Spleen (tissue), 11 donors: ENCODE results near the gene CMTM4. TPM values are rescaled to one million over a fixed set of nuclear protein-coding genes. Genes with fewer than 3 reads are reported as not detected.

Source experiments
- DNase-seq: peaks from one replicate; pipeline ENCODE4 v3.0.0-alpha.2; 2020
- H3K27ac ChIP-seq, 8 donors: fragments of 200-600 bp; sonication (generic) in 7 of 8; 1 replicate in 4 of 8; 2 replicates in 4 of 8; pipeline versions ENCODE4 v1.5.0 to v1.8.0; 2016 to 2021; ENCODE audit warnings: inconsistent platforms in 4 of 8, mild to moderate bottlenecking in 4 of 8, moderate library complexity in 1 of 8
- H3K27me3 ChIP-seq, 7 donors: fragments of 200-600 bp; sonication (generic) in 6 of 7; replicated peaks in 1 of 7; 1 replicate in 4 of 7; 2 replicates in 3 of 7; pipeline versions ENCODE4 v1.5.0 to v1.8.0; 2016 to 2021; ENCODE audit warnings: inconsistent platforms in 3 of 7, mild to moderate bottlenecking in 1 of 7
- H3K36me3 ChIP-seq, 6 donors: fragments of 200-600 bp; sonication (generic) in 5 of 6; 1 replicate in 4 of 6; 2 replicates in 2 of 6; pipeline versions ENCODE4 v1.5.0 to v1.8.0; 2016 to 2021; ENCODE audit warnings: inconsistent platforms in 2 of 6
- H3K4me1 ChIP-seq, 6 donors: fragments of 200-600 bp; sonication (generic) in 5 of 6; 1 replicate in 3 of 6; 2 replicates in 3 of 6; pipeline versions ENCODE4 v1.5.0 to v1.8.0; 2016 to 2021; ENCODE audit warnings: inconsistent platforms in 3 of 6
- H3K4me3 ChIP-seq, 8 donors: fragments of 200-600 bp; sonication (generic) in 7 of 8; 1 replicate in 4 of 8; 2 replicates in 4 of 8; pipeline versions ENCODE4 v1.5.0 to v1.8.0; 2016 to 2021; ENCODE audit warnings: inconsistent platforms in 4 of 8, mild to moderate bottlenecking in 4 of 8, moderate library complexity in 2 of 8
- H3K9me3 ChIP-seq, 8 donors: fragments of 200-600 bp; sonication (generic) in 7 of 8; 1 replicate in 4 of 8; 2 replicates in 4 of 8; pipeline versions ENCODE4 v1.5.0 to v1.8.0; 2016 to 2021; ENCODE audit warnings: inconsistent platforms in 4 of 8
- CTCF ChIP-seq, 11 experiments: fragments of 200-600 bp in 7 of 11; fragments of 450-650 bp in 4 of 11; sonication (generic) in 4 of 11; IDR thresholded peaks in 8 of 11; conservative IDR thresholded peaks in 3 of 11; 1 replicate in 7 of 11; 2 replicates in 4 of 11; pipeline versions ENCODE4 v1.4.0 to v1.8.0; 2016 to 2021; ENCODE audit warnings: antibody characterized with exemption in 11 of 11, inconsistent platforms in 4 of 11, mild to moderate bottlenecking in 1 of 11
- POLR2A ChIP-seq, 3 donors: fragments of 450-650 bp; IDR thresholded peaks; one replicate each; pipeline ENCODE4 v1.5.1; 2017; ENCODE audit warnings: antibody characterized with exemption in 3 of 3, mild to moderate bottlenecking in 1 of 3
- POLR2AphosphoS5 ChIP-seq, 3 donors: sonication (generic); formaldehyde crosslinking; IDR thresholded peaks; one replicate each; pipeline ENCODE4 v1.5.1; 2017; ENCODE audit warnings: antibody characterized with exemption in 3 of 3
- WGBS, 5 donors: extraction: QIAGEN DNeasy Blood & Tissue Kit in 3 of 5; methylation state at CpG; one replicate each; pipeline versions ENCODE4 v1.1.5 to v1.1.7; 2013 to 2018; 5-methylcytosine and 5-hydroxymethylcytosine counted together
- intact Hi-C: fragments of 100-400 bp; cut with DNase I; formaldehyde crosslinking; loops from one replicate; pipeline ENCODE4 v1.15.0; 2023; ENCODE audit warnings: low total_unique reads
- polyA plus RNA-seq, 3 donors: library from polyadenylated mRNA; stranded (reverse); fragments of 200-250 nt; gene quantifications; one replicate each; pipeline ENCODE4 v1.2.1, GENCODE V29; 2013
- total RNA-seq, 7 donors: library from RNA; depleted of rRNA in 3 of 7; stranded (reverse); fragments of >200 nt in 3 of 7; fragmentation: NEBNext Ultra II Directional in 4 of 7; extraction: Animal tissue kit (Norgen Biotek cat#: 25700) in 4 of 7; gene quantifications; one replicate each; pipeline versions ENCODE4 v1.1.0 to v1.2.1, GENCODE V29; 2016 to 2021
- donor health status: healthy with polysubstance abuse.
- donor health status: DM: no; HTN: no; CAD: no; lungs with moderate emphysema.
- donor health status: DM: no; HTN: no; CAD: no.
- donor health status: Bipolar disorder and iron deficiency.
- donor health status: healthy.
- donor health status: DM: no; HTN: no; CAD: no.
- donor health status: DM: yes; HTN: yes; CAD: no.

The CMTM4 gene
- total and polyA plus RNA-seq, 10 donors: 0.70 to 10.2 (median 5.7) TPM

GRCh38 chr16:66714062-66714461 lies 17.5 kb upstream of the CMTM4 start:
- intact Hi-C loops: no loop called here
- no peak for DNase-seq
- Histone ChIP-seq H3K4me1 (peaks cover 0 to 13% (median 0%) of the 10 kb centered on the region in 6 donors), H3K9me3 (peaks cover 0 to 9% (median 0%) of the 10 kb centered on the region in 8 donors), H3K36me3 (peaks cover 0 to 15% (median 2%) of the 10 kb centered on the region in 6 donors), H3K4me3 (no peak overlapping the region), H3K27ac (no peak overlapping the region), H3K27me3 (no peaks in the 10 kb centered on the region)
- TF ChIP-seq CTCF (IDR thresholded peaks at IDR 0.05 in 8 of 11, conservative IDR thresholded peaks at IDR 0.05 in 3 of 11) (no peak), POLR2AphosphoS5 (IDR thresholded peaks at IDR 0.05) (no peak), POLR2A (IDR thresholded peaks at IDR 0.05) (no peak)
- WGBS, 5 donors: 89 to 96% (median 94%) methylated on average over 6 of the region's 6 CpGs

- peaks cover 0 to 13% (median 0%) of the 10 kb centered on the region in 6 donors for H3K4me1 ChIP-seq
- intact Hi-C loops: no loop called here
- H3K27ac ChIP-seq: no peak overlapping the region
- 39 to 71% (median 65%) methylated on average over 2 of the region's 2 CpGs for WGBS, 5 donors
- peaks cover 0 to 6% (median 0%) of the 10 kb centered on the region in 6 donors for H3K36me3 ChIP-seq
- no peaks in the 10 kb centered on the region for H3K27me3 ChIP-seq
- DNase-seq: no peak
- no peak for TF ChIP-seq POLR2A (IDR thresholded peaks at IDR 0.05)
- no peak for TF ChIP-seq POLR2AphosphoS5 (IDR thresholded peaks at IDR 0.05)
- no peak for TF ChIP-seq CTCF (IDR thresholded peaks at IDR 0.05 in 8 of 11, conservative IDR thresholded peaks at IDR 0.05 in 3 of 11)
- H3K9me3 ChIP-seq: peaks cover 0 to 9% (median 0%) of the 10 kb centered on the region in 8 donors
- no peak overlapping the region for H3K4me3 ChIP-seq
These were observed 16.5 kb upstream of the CMTM4 start for GRCh38 chr16:66713076-66713475.

DNA sequence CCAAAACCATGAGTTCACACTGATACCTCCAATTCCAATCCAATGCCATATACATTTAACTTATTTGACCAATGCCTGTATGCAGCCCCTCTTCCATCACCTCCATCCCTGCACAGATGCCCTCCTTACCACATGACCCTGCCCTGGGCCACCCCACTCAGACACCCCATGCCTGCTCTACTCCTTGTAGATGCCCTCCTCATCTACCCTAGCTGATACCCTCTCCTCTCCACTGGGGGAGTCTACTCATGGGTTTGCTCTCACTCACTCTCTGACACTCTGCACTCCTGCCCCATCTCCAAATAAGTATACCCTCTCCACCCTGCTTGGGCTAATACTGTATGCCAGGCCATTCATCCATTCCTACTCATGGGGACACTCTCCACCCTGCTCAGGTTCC lies 16.0 kb upstream of the CMTM4 start:
- TF ChIP-seq POLR2AphosphoS5 (IDR thresholded peaks at IDR 0.05) (no peak), CTCF (IDR thresholded peaks at IDR 0.05 in 8 of 11, conservative IDR thresholded peaks at IDR 0.05 in 3 of 11) (no peak), POLR2A (IDR thresholded peaks at IDR 0.05) (no peak)
- peaks cover 0 to 16% (median 0%) of the 10 kb centered on the region in 6 donors for H3K4me1 ChIP-seq
- no peaks in the 10 kb centered on the region for H3K27me3 ChIP-seq
- no peak overlapping the region for H3K4me3 ChIP-seq
- intact Hi-C loops: no loop called here
- peaks cover 0 to 9% (median 0%) of the 10 kb centered on the region in 8 donors for H3K9me3 ChIP-seq
- no peak overlapping the region for H3K27ac ChIP-seq
- no peaks in the 10 kb centered on the region for H3K36me3 ChIP-seq
- DNase-seq: no peak

- Histone ChIP-seq H3K4me1 (peaks cover 0 to 17% (median under 1%) of the 10 kb centered on the region in 6 donors), H3K27me3 (no peaks in the 10 kb centered on the region), H3K36me3 (no peaks in the 10 kb centered on the region), H3K4me3 (no peak overlapping the region), H3K9me3 (peaks cover 0 to 9% (median 0%) of the 10 kb centered on the region in 8 donors), H3K27ac (no peak overlapping the region)
- no peak for DNase-seq
- TF ChIP-seq POLR2AphosphoS5 (IDR thresholded peaks at IDR 0.05) (no peak), CTCF (IDR thresholded peaks at IDR 0.05 in 8 of 11, conservative IDR thresholded peaks at IDR 0.05 in 3 of 11) (no peak), POLR2A (IDR thresholded peaks at IDR 0.05) (no peak)
- intact Hi-C loops: no loop called here
These were observed 15.0 kb upstream of the CMTM4 start for GRCh38 chr16:66711581-66711980.
